Endothelial cell (in vitro differentiated cells): Measurements from ENCODE around the gene EXOC3L4. TPM values are rescaled to one million over a fixed set of nuclear protein-coding genes. Genes with fewer than 3 reads are reported as not detected.
A peak's percentile ranks its signal among the peaks of the same experiment; 100 is the strongest.
"Not testable (repeated sequence)": the region's sequence is repeated elsewhere in the genome, so short reads cannot be mapped to it uniquely, and the experiment has no call there.

Experiments
- DNase-seq: peaks from one replicate; pipeline ENCODE4 v3.0.0; 2021; ENCODE audit warnings: low spot score
- H3K27ac Mint-ChIP-seq: one replicate; pipeline ENCODE4 v1.8.0; 2021; ENCODE audit warnings: mixed read lengths, inconsistent platforms; ENCODE audit not compliant: unreplicated experiment
- H3K27me3 Mint-ChIP-seq: one replicate; pipeline ENCODE4 v1.8.0; 2021; ENCODE audit warnings: mild to moderate bottlenecking, moderate library complexity, mixed read lengths, inconsistent platforms; ENCODE audit not compliant: unreplicated experiment
- H3K36me3 Mint-ChIP-seq: one replicate; pipeline ENCODE4 v1.8.0; 2021; ENCODE audit warnings: mild to moderate bottlenecking, low read depth, mixed read lengths, inconsistent platforms; ENCODE audit not compliant: unreplicated experiment
- H3K4me1 Mint-ChIP-seq: one replicate; pipeline ENCODE4 v1.8.0; 2021; ENCODE audit warnings: mild to moderate bottlenecking, mixed read lengths, inconsistent platforms; ENCODE audit not compliant: unreplicated experiment
- H3K4me3 Mint-ChIP-seq: one replicate; pipeline ENCODE4 v1.8.0; 2021; ENCODE audit warnings: mild to moderate bottlenecking, mixed read lengths, inconsistent platforms; ENCODE audit not compliant: unreplicated experiment
- H3K9me3 Mint-ChIP-seq: one replicate; pipeline ENCODE4 v1.8.0; 2021; ENCODE audit warnings: mixed read lengths, inconsistent platforms; ENCODE audit not compliant: unreplicated experiment
- total RNA-seq: library from RNA; stranded (reverse); fragmentation: NEBNext Ultra II Directional; extraction: Animal tissue kit (Norgen Biotek cat#: 25700); gene quantifications from one replicate; pipeline ENCODE4 v1.2.1, GENCODE V29; 2021; ENCODE audit not compliant: unreplicated experiment
- TF ChIP-seq, protein P1 (sequence below): fragments of 200-600 bp; sonication (generic); IDR thresholded peaks from one replicate; pipeline ENCODE4 v1.5.0; 2021; ENCODE audit warnings: antibody characterized with exemption; ENCODE audit not compliant: unreplicated experiment

The EXOC3L4 gene
- total RNA-seq, 1 donor from 2014 or later: not detected

DNA sequence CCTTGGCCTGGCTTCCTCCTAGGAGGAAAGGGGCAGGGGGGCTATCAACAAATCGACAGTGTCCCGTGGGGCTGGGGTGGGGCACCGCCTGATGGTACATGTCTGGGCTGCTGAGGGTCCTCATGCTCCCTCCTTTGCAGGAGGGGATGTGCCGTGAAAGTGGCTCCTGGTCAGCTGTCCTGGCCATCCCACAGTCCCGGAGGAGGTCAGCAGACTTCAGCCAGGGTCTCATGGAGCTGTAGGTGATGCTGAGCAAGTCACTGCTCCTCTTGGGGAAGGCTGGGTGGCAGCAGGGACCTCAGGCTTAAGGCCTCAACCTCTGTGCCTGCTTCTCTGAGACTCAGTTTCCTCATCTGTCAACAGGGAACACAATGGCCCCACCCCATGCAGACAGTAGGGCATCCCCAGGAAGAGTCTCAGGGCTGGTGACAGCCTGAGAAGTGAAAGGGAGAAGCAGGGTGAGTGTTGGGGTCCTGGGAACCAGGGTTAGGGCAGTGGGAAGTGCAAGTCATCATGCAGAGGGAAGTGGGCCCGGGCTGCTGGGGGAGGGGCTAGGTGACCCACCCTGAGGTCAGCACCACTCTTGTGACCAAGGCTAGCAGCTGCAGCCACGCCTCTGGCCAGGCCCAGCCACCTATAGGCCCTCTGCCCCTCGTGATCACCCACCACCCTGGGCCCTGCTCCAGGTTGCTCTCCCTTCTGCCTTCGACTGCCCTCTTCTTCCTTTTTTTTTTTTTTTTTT, 24.3 kb downstream of the EXOC3L4 start:
- DNase-seq: no peak
- Mint-ChIP-seq H3K36me3 (no peaks in the 10 kb centered on the region), H3K9me3 (no peaks in the 10 kb centered on the region), H3K27ac (no peak overlapping the region), H3K4me3 (no peak overlapping the region), H3K27me3 (peaks cover 4% of the 10 kb centered on the region), H3K4me1 (peaks cover 13% of the 10 kb centered on the region)
- TF ChIP-seq, protein P1, sequence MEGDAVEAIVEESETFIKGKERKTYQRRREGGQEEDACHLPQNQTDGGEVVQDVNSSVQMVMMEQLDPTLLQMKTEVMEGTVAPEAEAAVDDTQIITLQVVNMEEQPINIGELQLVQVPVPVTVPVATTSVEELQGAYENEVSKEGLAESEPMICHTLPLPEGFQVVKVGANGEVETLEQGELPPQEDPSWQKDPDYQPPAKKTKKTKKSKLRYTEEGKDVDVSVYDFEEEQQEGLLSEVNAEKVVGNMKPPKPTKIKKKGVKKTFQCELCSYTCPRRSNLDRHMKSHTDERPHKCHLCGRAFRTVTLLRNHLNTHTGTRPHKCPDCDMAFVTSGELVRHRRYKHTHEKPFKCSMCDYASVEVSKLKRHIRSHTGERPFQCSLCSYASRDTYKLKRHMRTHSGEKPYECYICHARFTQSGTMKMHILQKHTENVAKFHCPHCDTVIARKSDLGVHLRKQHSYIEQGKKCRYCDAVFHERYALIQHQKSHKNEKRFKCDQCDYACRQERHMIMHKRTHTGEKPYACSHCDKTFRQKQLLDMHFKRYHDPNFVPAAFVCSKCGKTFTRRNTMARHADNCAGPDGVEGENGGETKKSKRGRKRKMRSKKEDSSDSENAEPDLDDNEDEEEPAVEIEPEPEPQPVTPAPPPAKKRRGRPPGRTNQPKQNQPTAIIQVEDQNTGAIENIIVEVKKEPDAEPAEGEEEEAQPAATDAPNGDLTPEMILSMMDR: no peak

DNA sequence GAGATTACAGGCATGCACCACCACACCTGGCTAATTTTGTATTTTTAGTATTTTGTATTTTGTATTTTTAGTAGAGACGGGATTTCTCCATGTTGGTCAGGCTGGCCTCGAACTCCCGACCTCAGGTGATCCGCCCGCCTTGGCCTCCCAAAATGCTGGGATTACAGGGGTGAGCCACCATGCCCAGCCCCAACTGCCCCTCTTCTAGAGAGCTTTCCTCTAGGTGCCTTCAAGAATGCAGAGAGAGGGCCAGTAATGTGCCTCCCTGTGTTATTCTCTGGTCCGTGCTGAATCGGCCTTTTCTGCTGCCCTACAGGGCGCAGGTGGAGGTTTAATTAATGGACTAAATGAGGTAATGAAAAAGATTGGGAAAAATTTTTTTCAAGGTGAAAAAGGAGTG, 25.0 kb downstream of the EXOC3L4 start:
- not testable (repeated sequence) for H3K4me3 Mint-ChIP-seq, H3K9me3 Mint-ChIP-seq, H3K27me3 Mint-ChIP-seq, DNase-seq, H3K36me3 Mint-ChIP-seq, H3K27ac Mint-ChIP-seq
- peaks cover 17% of the 10 kb centered on the region for H3K4me1 Mint-ChIP-seq

DNA sequence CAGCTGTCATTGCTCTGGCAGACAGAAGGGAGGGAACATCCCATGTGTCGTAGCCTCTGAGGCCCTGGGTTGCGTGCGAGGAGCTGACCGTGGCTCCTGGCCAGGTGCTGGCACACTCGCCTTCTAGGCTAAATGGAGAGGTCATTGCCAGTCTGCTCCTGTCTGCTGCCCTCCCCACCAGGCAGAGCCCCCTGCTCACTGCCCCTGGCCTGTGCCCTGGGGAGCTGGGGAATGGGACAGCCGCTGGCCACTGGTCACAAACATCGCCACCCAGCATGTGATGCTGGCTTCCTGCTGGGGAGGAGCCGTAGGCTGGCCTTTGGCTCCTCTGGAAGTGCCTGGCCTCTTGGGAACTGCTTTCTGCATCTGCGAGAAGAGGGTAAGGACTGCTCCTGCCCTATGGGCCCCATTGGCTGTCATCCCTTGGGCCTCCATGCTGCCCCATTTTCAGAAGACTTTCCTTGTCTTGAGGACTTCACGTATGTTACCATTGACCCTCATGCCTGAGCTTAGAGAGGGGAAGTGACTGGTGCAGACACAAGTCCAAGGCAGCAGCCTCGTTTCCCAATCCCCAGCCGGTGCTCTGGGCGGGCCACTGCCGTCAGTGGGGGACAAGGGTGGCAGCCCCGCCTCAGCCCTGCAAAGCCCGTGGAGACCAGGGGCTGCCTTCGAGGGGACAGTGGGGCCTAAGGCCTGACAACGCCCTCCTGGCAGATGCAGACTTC, 26.8 kb downstream of the EXOC3L4 start:
- H3K9me3 Mint-ChIP-seq: no peaks in the 10 kb centered on the region
- peaks cover 2% of the 10 kb centered on the region for H3K27me3 Mint-ChIP-seq
- TF ChIP-seq, protein P1: no peak
- peaks cover 29% of the 10 kb centered on the region for H3K4me1 Mint-ChIP-seq
- no peak overlapping the region for H3K4me3 Mint-ChIP-seq
- H3K36me3 Mint-ChIP-seq: peaks cover 3% of the 10 kb centered on the region
- no peak overlapping the region for H3K27ac Mint-ChIP-seq
- no peak for DNase-seq

DNA sequence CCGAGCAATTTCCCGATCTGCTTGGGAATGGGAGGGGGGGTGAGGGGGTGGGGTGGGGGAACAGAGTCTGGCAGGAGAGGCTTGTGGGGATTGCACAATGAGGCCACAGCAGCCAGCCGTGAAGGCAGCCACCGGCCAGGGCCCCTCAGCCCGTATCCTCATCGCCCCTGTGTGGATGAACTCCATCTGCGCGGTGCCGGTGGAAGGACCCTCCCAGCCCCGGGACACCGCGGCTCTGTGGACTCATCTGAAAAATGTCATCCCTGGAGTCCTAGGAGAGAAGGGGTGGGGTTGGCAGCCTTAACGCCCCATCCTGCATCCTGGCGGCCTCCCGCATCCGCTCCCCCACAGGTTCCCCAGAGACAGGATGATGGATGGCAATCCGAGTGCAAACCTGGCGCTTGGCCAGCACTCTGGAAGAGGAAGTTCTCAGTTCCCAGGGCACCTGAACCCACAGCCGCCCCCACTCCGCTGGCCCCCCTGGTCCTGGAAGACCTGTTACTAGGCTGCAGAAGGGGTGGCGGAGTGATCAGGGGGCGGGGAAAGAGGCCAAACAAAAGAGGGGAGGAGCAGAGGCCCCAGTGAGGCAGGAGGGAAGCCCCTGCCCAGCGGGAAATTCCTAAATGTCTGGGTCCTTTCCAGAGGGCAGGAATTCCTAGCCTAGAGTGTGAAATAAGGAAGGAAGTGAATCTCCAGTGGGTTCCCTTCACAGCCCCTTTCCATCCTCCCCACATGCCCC, 27.5 kb downstream of the EXOC3L4 start:
- no peaks in the 10 kb centered on the region for H3K27me3 Mint-ChIP-seq
- DNase-seq: peak; percentile 79
- peak overlapping the region; percentile 69 for H3K4me3 Mint-ChIP-seq
- H3K36me3 Mint-ChIP-seq: peaks cover 3% of the 10 kb centered on the region
- peak overlapping the region; percentile 88 for H3K27ac Mint-ChIP-seq
- TF ChIP-seq, protein P1: no peak
- no peaks in the 10 kb centered on the region for H3K9me3 Mint-ChIP-seq
- peaks cover 28% of the 10 kb centered on the region for H3K4me1 Mint-ChIP-seq

DNA sequence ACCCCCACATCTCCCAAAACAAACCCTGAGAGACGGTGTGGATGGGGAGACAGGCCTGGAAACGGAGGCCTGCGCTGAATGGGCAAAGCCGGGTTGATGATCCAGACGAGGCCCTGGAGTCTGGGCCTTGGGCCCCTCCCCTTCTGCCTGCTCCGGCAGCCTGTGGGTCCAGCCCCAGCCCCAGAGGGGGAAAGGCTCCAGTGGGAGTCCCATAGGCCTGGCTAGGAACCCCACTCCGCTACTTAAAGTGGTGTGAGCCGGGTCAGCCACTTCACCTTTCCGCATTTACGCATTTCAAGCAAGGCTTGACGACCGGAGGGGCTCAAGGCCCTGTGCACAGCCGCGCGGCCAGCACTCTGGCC, 28.0 kb downstream of the EXOC3L4 start:
- no peaks in the 10 kb centered on the region for H3K9me3 Mint-ChIP-seq
- H3K27me3 Mint-ChIP-seq: peaks cover 1% of the 10 kb centered on the region
- TF ChIP-seq, protein P1: no peak
- H3K27ac Mint-ChIP-seq: peak overlapping the region; percentile 88
- peaks cover 28% of the 10 kb centered on the region for H3K4me1 Mint-ChIP-seq
- peaks cover 3% of the 10 kb centered on the region for H3K36me3 Mint-ChIP-seq
- peak; percentile 52 for DNase-seq
- no peak overlapping the region for H3K4me3 Mint-ChIP-seq
